Gastrocnemius medialis (tissue), 4 donors: ENCODE results near the gene TBX3. TPM values are rescaled to one million over a fixed set of nuclear protein-coding genes. Genes with fewer than 3 reads are reported as not detected.

Experiments used
- ATAC-seq, 2 donors: fragments of 150-250 bp; one replicate each; pipeline ENCODE4 v1.9.1; 2016
- DNase-seq, 2 donors: peaks; one replicate each; pipeline ENCODE4 v3.0.0-alpha.2; 2019
- H3K27ac ChIP-seq, 4 donors: fragments of 200-600 bp; sonication (generic); 1 replicate in 1 of 4; 2 replicates in 3 of 4; pipeline ENCODE4 v1.5.1; 2016 to 2018; ENCODE audit warnings: mild to moderate bottlenecking in 2 of 4, moderate library complexity in 1 of 4
- H3K27me3 ChIP-seq, 3 donors: fragments of 200-600 bp; sonication (generic) in 2 of 3; 1 replicate in 1 of 3; 2 replicates in 2 of 3; pipeline versions ENCODE4 v1.5.1 to v1.6.0; 2016 to 2019; ENCODE audit warnings: mild to moderate bottlenecking in 1 of 3, moderate library complexity in 1 of 3
- H3K36me3 ChIP-seq, 2 donors: fragments of 200-600 bp; sonication (generic) in 1 of 2; one replicate each; pipeline ENCODE4 v1.5.1; 2017 to 2018
- H3K4me1 ChIP-seq, 2 donors: fragments of 200-600 bp; sonication (generic) in 1 of 2; one replicate each; pipeline ENCODE4 v1.5.1; 2016 to 2017; ENCODE audit warnings: mild to moderate bottlenecking in 2 of 2
- H3K4me3 ChIP-seq, 4 donors: fragments of 200-600 bp; sonication (generic) in 3 of 4; 1 replicate in 1 of 4; 2 replicates in 3 of 4; pipeline ENCODE4 v1.5.1; 2016 to 2019; ENCODE audit warnings: mild to moderate bottlenecking in 2 of 4
- H3K9me3 ChIP-seq, 3 donors: fragments of 200-600 bp; sonication (generic) in 2 of 3; 1 replicate in 1 of 3; 2 replicates in 2 of 3; pipeline ENCODE4 v1.5.1; 2016 to 2019
- CTCF ChIP-seq, 5 experiments: fragments of 450-650 bp in 3 of 5; fragments of 200-600 bp in 2 of 5; sonication (generic) in 2 of 5; IDR thresholded peaks in 4 of 5; conservative IDR thresholded peaks in 1 of 5; 1 replicate in 4 of 5; 2 replicates in 1 of 5; pipeline ENCODE4 v1.5.1; 2016 to 2019; ENCODE audit warnings: antibody characterized with exemption in 5 of 5, mild to moderate bottlenecking in 3 of 5, moderate library complexity in 3 of 5
- POLR2A ChIP-seq, 2 donors: fragments of 450-650 bp; IDR thresholded peaks; one replicate each; pipeline ENCODE4 v1.6.1; 2017; ENCODE audit warnings: antibody characterized with exemption in 2 of 2, mild to moderate bottlenecking in 2 of 2, moderate library complexity in 2 of 2
- in situ Hi-C, 4 donors: fragments of 200-750 bp; cut with MboI; loops; one replicate each; pipeline versions ENCODE4 v1.15.0 to v1.8.0; 2017; ENCODE audit warnings: low sequenced_read_pairs in 4 of 4
- intact Hi-C: fragments of 100-400 bp; cut with DNase I; formaldehyde crosslinking; loops from one replicate; pipeline ENCODE4 v1.15.1; 2023; ENCODE audit warnings: low total_unique reads
- total RNA-seq, 4 donors: library from RNA; depleted of rRNA; stranded (reverse); fragments of >200 nt; gene quantifications; one replicate each; pipeline versions ENCODE4 v1.1.0 to v1.2.3, GENCODE V29; 2016

TBX3 gene
- total RNA-seq, 4 donors from 2014 or later, result 7.5 to 16.7 (median 11.9) TPM

GRCh38 chr12:114682106-114682784 lies 1.7 kb downstream of the TBX3 start:
- peaks cover 0 to 11% (median 0%) of the 10 kb centered on the region in 3 donors for H3K27me3 ChIP-seq
- no peak for DNase-seq
- H3K4me1 ChIP-seq, result peaks cover 12 to 15% of the 10 kb centered on the region in 2 donors
- intact Hi-C loops (loop anchor here (5.0 to 10.0 kb wide), 3 partner anchors 545 to 773 kb away; no protein-coding TSS in a partner anchor), in situ Hi-C loops (loop anchor here in 1 of 4 donors (25.0 kb wide), 1 partner anchor 655 kb away; no protein-coding TSS in a partner anchor)
- H3K9me3 ChIP-seq, result no peaks in the 10 kb centered on the region
- ATAC-seq, result no peak
- TF ChIP-seq POLR2A (IDR thresholded peaks at IDR 0.05), result no peak
- TF ChIP-seq CTCF (IDR thresholded peaks at IDR 0.05 in 4 of 5, conservative IDR thresholded peaks at IDR 0.05 in 1 of 5), result no peak
- H3K4me3 ChIP-seq, result peak overlapping the region; percentile 65 to 88 (median 76)
- H3K36me3 ChIP-seq, result peaks cover 0 to 27% of the 10 kb centered on the region in 2 donors
- peak overlapping the region; percentile 85 to 97 (median 94) for H3K27ac ChIP-seq

- Histone ChIP-seq H3K27ac (peak overlapping the region; percentile 85 to 97 (median 94)), H3K36me3 (peaks cover 0 to 36% of the 10 kb centered on the region in 2 donors), H3K4me1 (peaks cover 14 to 15% of the 10 kb centered on the region in 2 donors), H3K4me3 (peak overlapping the region; percentile 65 to 88 (median 76)), H3K9me3 (no peaks in the 10 kb centered on the region), H3K27me3 (peaks cover 0 to 2% (median 0%) of the 10 kb centered on the region in 3 donors)
- TF ChIP-seq CTCF (IDR thresholded peaks at IDR 0.05 in 4 of 5, conservative IDR thresholded peaks at IDR 0.05 in 1 of 5), result no peak
- TF ChIP-seq POLR2A (IDR thresholded peaks at IDR 0.05), result no peak
- ATAC-seq, result no peak
- in situ Hi-C loops, result loop anchor here in 1 of 4 donors (25.0 kb wide), 1 partner anchor 656 kb away; no protein-coding TSS in a partner anchor
- no peak for DNase-seq
- intact Hi-C loops, result loop anchor here (5.0 to 10.0 kb wide), 3 partner anchors 546 to 774 kb away; no protein-coding TSS in a partner anchor
Observed at GRCh38 chr12:114681116-114681871, 2.7 kb downstream of the TBX3 start.

GRCh38 chr12:114680604-114681069 lies 3.3 kb downstream of the TBX3 start:
- H3K4me3 ChIP-seq, result peak overlapping the region; percentile 65 to 88 (median 76)
- H3K36me3 ChIP-seq, result peaks cover 0 to 43% of the 10 kb centered on the region in 2 donors
- TF ChIP-seq CTCF (IDR thresholded peaks at IDR 0.05 in 4 of 5, conservative IDR thresholded peaks at IDR 0.05 in 1 of 5), result no peak
- TF ChIP-seq POLR2A (IDR thresholded peaks at IDR 0.05), result no peak
- H3K9me3 ChIP-seq, result no peaks in the 10 kb centered on the region
- H3K4me1 ChIP-seq, result peaks cover 15% of the 10 kb centered on the region in 2 donors
- DNase-seq, result no peak
- intact Hi-C loops (loop anchor here (5.0 to 10.0 kb wide), 3 partner anchors 547 to 774 kb away; no protein-coding TSS in a partner anchor), in situ Hi-C loops (loop anchor here in 1 of 4 donors (25.0 kb wide), 1 partner anchor 657 kb away; no protein-coding TSS in a partner anchor)
- no peak for ATAC-seq
- H3K27ac ChIP-seq, result peak overlapping the region; percentile 85 to 97 (median 94)
- no peaks in the 10 kb centered on the region for H3K27me3 ChIP-seq

GRCh38 chr12:114679942-114680341 lies 4.0 kb downstream of the TBX3 start:
- Histone ChIP-seq H3K36me3 (peaks cover 0 to 44% of the 10 kb centered on the region in 2 donors), H3K27ac (peak overlapping the region; percentile 85 to 97 (median 94))
- intact Hi-C loops, result loop anchor here (5.0 to 10.0 kb wide), 3 partner anchors 547 to 775 kb away; no protein-coding TSS in a partner anchor

More at GRCh38 chr12:114679942-114680341, 4.0 kb downstream of the TBX3 start:
- in situ Hi-C loops, result loop anchor here in 1 of 4 donors (25.0 kb wide), 1 partner anchor 657 kb away; no protein-coding TSS in a partner anchor
- DNase-seq (no peak), ATAC-seq (no peak)
- H3K9me3 ChIP-seq, result no peaks in the 10 kb centered on the region
- H3K4me3 ChIP-seq, result peak overlapping the region in 3 of 4 donors; percentile 65 to 88 (median 79)
- peaks cover 11 to 15% of the 10 kb centered on the region in 2 donors for H3K4me1 ChIP-seq
- no peak for TF ChIP-seq POLR2A (IDR thresholded peaks at IDR 0.05)
- TF ChIP-seq CTCF (IDR thresholded peaks at IDR 0.05 in 4 of 5, conservative IDR thresholded peaks at IDR 0.05 in 1 of 5), result no peak
- no peaks in the 10 kb centered on the region for H3K27me3 ChIP-seq
